Glutamatergic neuron (in vitro differentiated cells): Measurements from ENCODE around the gene CUL1. TPM values are rescaled to one million over a fixed set of nuclear protein-coding genes. Genes with fewer than 3 reads are reported as not detected.

Experiments used
- DNase-seq: peaks from one replicate; pipeline ENCODE4 v3.0.0; 2022
- H3K27ac Mint-ChIP-seq: one replicate; pipeline ENCODE4 v1.8.0; 2020; ENCODE audit warnings: mild to moderate bottlenecking, mixed read lengths, inconsistent platforms; ENCODE audit not compliant: unreplicated experiment
- H3K27me3 Mint-ChIP-seq: one replicate; pipeline ENCODE4 v1.8.0; 2020; ENCODE audit warnings: mild to moderate bottlenecking, moderate library complexity, mixed read lengths, inconsistent platforms; ENCODE audit not compliant: unreplicated experiment
- H3K36me3 Mint-ChIP-seq: one replicate; pipeline ENCODE4 v1.8.0; 2020; ENCODE audit warnings: mild to moderate bottlenecking, mixed read lengths, inconsistent platforms; ENCODE audit not compliant: unreplicated experiment
- H3K4me1 Mint-ChIP-seq: one replicate; pipeline ENCODE4 v1.8.0; 2020; ENCODE audit warnings: mild to moderate bottlenecking, low read depth, mixed read lengths, inconsistent platforms; ENCODE audit not compliant: unreplicated experiment
- H3K4me3 Mint-ChIP-seq: one replicate; pipeline ENCODE4 v1.8.0; 2020; ENCODE audit warnings: mild to moderate bottlenecking, mixed read lengths, inconsistent platforms; ENCODE audit not compliant: unreplicated experiment
- H3K9me3 Mint-ChIP-seq: one replicate; pipeline ENCODE4 v1.8.0; 2020; ENCODE audit warnings: mild to moderate bottlenecking, moderate library complexity, mixed read lengths, inconsistent platforms; ENCODE audit not compliant: unreplicated experiment
- CTCF ChIP-seq: fragments of 200-600 bp; sonication (generic); IDR thresholded peaks from one replicate; pipeline ENCODE4 v1.5.0; 2021; ENCODE audit not compliant: partially characterized antibody, unreplicated experiment
- total RNA-seq: library from RNA; stranded (reverse); fragmentation: NEBNext Ultra II Directional; extraction: Animal tissue kit (Norgen Biotek cat#: 25700); gene quantifications from one replicate; pipeline ENCODE4 v1.2.1, GENCODE V29; 2021; ENCODE audit not compliant: unreplicated experiment

CUL1 gene
- total RNA-seq, 1 donor from 2014 or later = 65.0 TPM

GRCh38 chr7:148714498-148714897, 15.8 kb downstream of the CUL1 start:
- no peak overlapping the region for H3K27ac Mint-ChIP-seq
- peaks cover 26% of the 10 kb centered on the region for H3K4me1 Mint-ChIP-seq
- TF ChIP-seq CTCF = no peak
- H3K9me3 Mint-ChIP-seq = no peaks in the 10 kb centered on the region
- no peak for DNase-seq
- H3K4me3 Mint-ChIP-seq = no peak overlapping the region
- H3K36me3 Mint-ChIP-seq = no peaks in the 10 kb centered on the region
- H3K27me3 Mint-ChIP-seq = no peaks in the 10 kb centered on the region

GRCh38 chr7:148715027-148715426, 16.3 kb downstream of the CUL1 start:
- Mint-ChIP-seq H3K9me3 (no peaks in the 10 kb centered on the region), H3K4me1 (peaks cover 32% of the 10 kb centered on the region), H3K36me3 (no peaks in the 10 kb centered on the region), H3K27me3 (no peaks in the 10 kb centered on the region), H3K4me3 (no peak overlapping the region), H3K27ac (no peak overlapping the region)
- no peak for TF ChIP-seq CTCF
- no peak for DNase-seq

GRCh38 chr7:148717266-148717793, 18.6 kb downstream of the CUL1 start:
- H3K4me3 Mint-ChIP-seq = no peak overlapping the region
- peaks cover 1% of the 10 kb centered on the region for H3K27me3 Mint-ChIP-seq
- DNase-seq = no peak
- peaks cover 2% of the 10 kb centered on the region for H3K9me3 Mint-ChIP-seq
- peaks cover 28% of the 10 kb centered on the region for H3K4me1 Mint-ChIP-seq
- TF ChIP-seq CTCF = no peak
- no peak overlapping the region for H3K27ac Mint-ChIP-seq
- H3K36me3 Mint-ChIP-seq = no peaks in the 10 kb centered on the region

GRCh38 chr7:148718431-148718830, 19.7 kb downstream of the CUL1 start:
- peaks cover 31% of the 10 kb centered on the region for H3K4me1 Mint-ChIP-seq
- no peaks in the 10 kb centered on the region for H3K36me3 Mint-ChIP-seq
- peaks cover 4% of the 10 kb centered on the region for H3K9me3 Mint-ChIP-seq
- H3K4me3 Mint-ChIP-seq = no peak overlapping the region
- TF ChIP-seq CTCF = no peak
- no peak for DNase-seq
- H3K27me3 Mint-ChIP-seq = peaks cover 1% of the 10 kb centered on the region
- H3K27ac Mint-ChIP-seq = no peak overlapping the region

GRCh38 chr7:148719753-148720152, 21.1 kb downstream of the CUL1 start:
- no peaks in the 10 kb centered on the region for H3K36me3 Mint-ChIP-seq
- H3K27me3 Mint-ChIP-seq = peaks cover 1% of the 10 kb centered on the region
- no peak for DNase-seq
- H3K4me3 Mint-ChIP-seq = no peak overlapping the region
- no peak for TF ChIP-seq CTCF
- no peak overlapping the region for H3K27ac Mint-ChIP-seq
- peaks cover 4% of the 10 kb centered on the region for H3K9me3 Mint-ChIP-seq
- peaks cover 43% of the 10 kb centered on the region for H3K4me1 Mint-ChIP-seq
